ENCODE data around the gene ATAD3A.

The ATAD3A gene

GRCh38 chr1:1544544-1544943, 32.6 kb downstream of the ATAD3A start:
- TF ChIP-seq, protein P1, sequence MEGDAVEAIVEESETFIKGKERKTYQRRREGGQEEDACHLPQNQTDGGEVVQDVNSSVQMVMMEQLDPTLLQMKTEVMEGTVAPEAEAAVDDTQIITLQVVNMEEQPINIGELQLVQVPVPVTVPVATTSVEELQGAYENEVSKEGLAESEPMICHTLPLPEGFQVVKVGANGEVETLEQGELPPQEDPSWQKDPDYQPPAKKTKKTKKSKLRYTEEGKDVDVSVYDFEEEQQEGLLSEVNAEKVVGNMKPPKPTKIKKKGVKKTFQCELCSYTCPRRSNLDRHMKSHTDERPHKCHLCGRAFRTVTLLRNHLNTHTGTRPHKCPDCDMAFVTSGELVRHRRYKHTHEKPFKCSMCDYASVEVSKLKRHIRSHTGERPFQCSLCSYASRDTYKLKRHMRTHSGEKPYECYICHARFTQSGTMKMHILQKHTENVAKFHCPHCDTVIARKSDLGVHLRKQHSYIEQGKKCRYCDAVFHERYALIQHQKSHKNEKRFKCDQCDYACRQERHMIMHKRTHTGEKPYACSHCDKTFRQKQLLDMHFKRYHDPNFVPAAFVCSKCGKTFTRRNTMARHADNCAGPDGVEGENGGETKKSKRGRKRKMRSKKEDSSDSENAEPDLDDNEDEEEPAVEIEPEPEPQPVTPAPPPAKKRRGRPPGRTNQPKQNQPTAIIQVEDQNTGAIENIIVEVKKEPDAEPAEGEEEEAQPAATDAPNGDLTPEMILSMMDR (IDR thresholded peaks at IDR 0.05; ENCODE audit: insufficient read depth, low read length, poor library complexity, severe bottlenecking), result no peak
- TF ChIP-seq EZH2phosphoT487 (conservative IDR thresholded peaks at IDR 0.05; ENCODE audit: low read length), result no peak
- Histone ChIP-seq H3K79me2 (ENCODE audit: insufficient read depth, low read length) (no peaks in the 10 kb centered on the region), H3K9ac (ENCODE audit: low read length) (no peak overlapping the region), H3K9me3 (ENCODE audit: insufficient read depth, low read length) (no peaks in the 10 kb centered on the region), H3F3A (ENCODE audit: insufficient read depth) (no peaks in the 10 kb centered on the region), H2AFZ (ENCODE audit: low read depth, low read length, severe bottlenecking) (no peak overlapping the region), H4K20me1 (ENCODE audit: low read depth, low read length) (no peaks in the 10 kb centered on the region), H3K36me3 (ENCODE audit: low read length) (no peaks in the 10 kb centered on the region), H3K27ac (ENCODE audit: low read depth, low read length) (no peak overlapping the region), H3K27me3 (ENCODE audit: low read length) (no peaks in the 10 kb centered on the region), H3K4me2 (ENCODE audit: low read depth, low read length, poor library complexity, severe bottlenecking) (no peak overlapping the region), H3K4me3 (ENCODE audit: insufficient read depth, low read length, poor library complexity, severe bottlenecking) (no peak overlapping the region), H3K9me2 (replicated peaks; ENCODE audit: insufficient read depth, low read length) (no peaks in the 10 kb centered on the region)

- H3K27ac ChIP-seq (ENCODE audit: low read depth, low read length), result no peak overlapping the region
These were observed 34.2 kb downstream of the ATAD3A start for GRCh38 chr1:1545946-1546737.

DNA sequence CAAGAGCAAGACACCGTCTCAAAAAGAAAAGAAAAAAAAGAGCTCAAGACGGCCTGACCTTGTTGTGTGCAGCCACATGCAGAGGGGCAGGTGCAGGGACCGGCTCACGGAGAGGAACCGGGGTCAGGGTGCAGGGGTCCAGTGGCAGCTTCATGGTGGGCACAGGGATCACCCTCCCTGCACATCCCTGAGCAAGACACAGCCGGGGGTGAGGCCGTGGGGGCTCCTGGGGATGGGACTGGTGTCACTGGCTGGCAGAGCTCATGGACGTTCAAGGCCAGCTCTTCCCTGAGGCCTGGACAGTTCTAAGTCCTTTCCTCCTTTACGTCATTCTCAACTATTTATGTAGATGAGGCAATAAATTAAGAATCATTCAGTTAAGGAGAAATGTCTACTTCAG, 35.0 kb downstream of the ATAD3A start:
- H4K20me1 ChIP-seq (ENCODE audit: low read depth, low read length), result no peaks in the 10 kb centered on the region
- no peak overlapping the region for H3K4me3 ChIP-seq (ENCODE audit: insufficient read depth, low read length, poor library complexity, severe bottlenecking)
- no peak overlapping the region for H3K4me2 ChIP-seq (ENCODE audit: low read depth, low read length, poor library complexity, severe bottlenecking)
- TF ChIP-seq, protein P1 (IDR thresholded peaks at IDR 0.05; ENCODE audit: insufficient read depth, low read length, poor library complexity, severe bottlenecking), result no peak
- no peak for TF ChIP-seq EZH2phosphoT487 (conservative IDR thresholded peaks at IDR 0.05; ENCODE audit: low read length)
- no peaks in the 10 kb centered on the region for H3K9me3 ChIP-seq (ENCODE audit: insufficient read depth, low read length)
- H3K79me2 ChIP-seq (ENCODE audit: insufficient read depth, low read length), result no peaks in the 10 kb centered on the region; the same call in 1 of the 2 replicates
- no peaks in the 10 kb centered on the region for H3K27me3 ChIP-seq (ENCODE audit: low read length)
- H3F3A ChIP-seq (ENCODE audit: insufficient read depth), result no peaks in the 10 kb centered on the region
- H3K9ac ChIP-seq (ENCODE audit: low read length), result no peak overlapping the region
- no peaks in the 10 kb centered on the region for H3K36me3 ChIP-seq (ENCODE audit: low read length)
- no peak overlapping the region for H3K27ac ChIP-seq (ENCODE audit: low read depth, low read length)
- no peaks in the 10 kb centered on the region for H3K9me2 ChIP-seq (replicated peaks; ENCODE audit: insufficient read depth, low read length)
- H2AFZ ChIP-seq (ENCODE audit: low read depth, low read length, severe bottlenecking), result no peak overlapping the region

More at GRCh38 chr1:1545946-1546737, 34.2 kb downstream of the ATAD3A start:
- Histone ChIP-seq H4K20me1 (ENCODE audit: low read depth, low read length) (no peaks in the 10 kb centered on the region), H3K4me3 (ENCODE audit: insufficient read depth, low read length, poor library complexity, severe bottlenecking) (no peak overlapping the region), H3K9ac (ENCODE audit: low read length) (no peak overlapping the region), H3K27me3 (ENCODE audit: low read length) (no peaks in the 10 kb centered on the region), H3K9me3 (ENCODE audit: insufficient read depth, low read length) (no peaks in the 10 kb centered on the region), H2AFZ (ENCODE audit: low read depth, low read length, severe bottlenecking) (no peak overlapping the region), H3K9me2 (replicated peaks; ENCODE audit: insufficient read depth, low read length) (no peaks in the 10 kb centered on the region), H3K79me2 (ENCODE audit: insufficient read depth, low read length) (no peaks in the 10 kb centered on the region; the same call in 1 of the 2 replicates), H3K4me2 (ENCODE audit: low read depth, low read length, poor library complexity, severe bottlenecking) (no peak overlapping the region), H3K36me3 (ENCODE audit: low read length) (no peaks in the 10 kb centered on the region), H3F3A (ENCODE audit: insufficient read depth) (no peaks in the 10 kb centered on the region)
- no peak for TF ChIP-seq EZH2phosphoT487 (conservative IDR thresholded peaks at IDR 0.05; ENCODE audit: low read length)
- TF ChIP-seq, protein P1 (IDR thresholded peaks at IDR 0.05; ENCODE audit: insufficient read depth, low read length, poor library complexity, severe bottlenecking), result no peak

All from SU-DHL-6 (cell line).